ENCODE data around the gene LILRB4.

GRCh38 chr19:54630782-54631181, 32.0 kb upstream of the LILRB4 start:
- TF ChIP-seq ZNF146 (CRISPR knock-in tag; IDR thresholded peaks at IDR 0.05; ENCODE audit: unreplicated experiment) (no peak), FOXA3 (CRISPR knock-in tag; conservative IDR thresholded peaks at IDR 0.05 in 1 of 2, IDR thresholded peaks at IDR 0.05 in 1 of 2) (no peak), RFX5 (IDR thresholded peaks at IDR 0.05; ENCODE audit: low read depth, low read length) (no peak), MAX (CRISPR knock-in tag; IDR thresholded peaks at IDR 0.05) (no peak), TCF15 (CRISPR knock-in tag; IDR thresholded peaks at IDR 0.05) (no peak), ARID1B (IDR thresholded peaks at IDR 0.05) (no peak), ZZZ3 (IDR thresholded peaks at IDR 0.05) (no peak), CBX8 (IDR thresholded peaks at IDR 0.05; ENCODE audit: borderline replicate concordance, extremely low read depth, low read depth, low read length, poor library complexity, severe bottlenecking) (no peak), ZC3H11A (IDR thresholded peaks at IDR 0.05; ENCODE audit: low read depth, low read length) (no peak)

All from K562 (cell line).